Measurements from ENCODE around the gene HIBADH.

The HIBADH gene

DNA sequence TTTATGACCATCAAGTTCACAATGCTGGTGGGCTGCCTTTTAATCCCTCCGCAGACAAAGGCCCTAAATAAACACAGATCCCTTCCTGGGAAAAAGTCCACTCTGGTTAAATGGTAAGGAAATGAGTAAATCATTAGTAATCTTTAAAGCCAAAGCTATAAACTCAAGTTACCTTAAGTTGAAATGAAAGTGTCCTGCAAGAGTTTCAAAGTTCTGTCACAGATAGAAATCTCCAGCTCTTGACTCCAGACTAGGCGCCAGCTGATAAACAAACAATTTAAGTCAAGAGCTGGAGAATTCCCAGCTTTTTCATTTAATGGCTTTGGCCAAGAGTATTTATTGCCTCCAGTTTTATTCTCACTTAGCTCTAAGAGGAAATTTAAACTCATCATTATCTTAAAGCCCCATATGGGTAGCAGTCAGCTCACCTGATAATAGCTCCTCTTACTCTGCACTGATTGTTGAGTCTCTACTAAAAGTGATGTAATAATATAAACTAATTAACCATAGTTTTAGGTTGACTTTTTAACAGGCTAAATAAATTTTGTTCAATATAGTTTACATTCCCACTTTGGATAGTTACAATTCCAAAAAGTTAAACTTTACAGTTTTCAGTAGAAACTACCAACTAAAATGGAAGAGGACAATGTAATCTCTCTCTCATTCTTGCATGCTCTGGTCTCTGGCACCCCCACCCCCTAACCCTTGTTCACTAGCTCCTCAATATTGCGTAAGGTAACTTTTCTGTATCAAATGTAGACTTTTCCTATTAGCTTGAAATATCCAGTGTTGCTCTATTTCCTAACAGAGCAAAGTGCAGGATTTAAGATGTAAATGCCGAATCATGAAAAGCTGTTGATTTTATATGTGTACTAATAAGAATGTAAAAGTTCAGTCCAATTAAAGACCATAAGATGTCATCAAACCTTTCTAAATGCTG is 56.1 kb downstream of the HIBADH start:
- Histone ChIP-seq H2AFZ (ENCODE audit: low read length) (no peak overlapping the region), H3K4me2 (ENCODE audit: low read depth, low read length, poor library complexity, severe bottlenecking) (peak overlapping the region; percentile 74), H3K79me2 (ENCODE audit: insufficient read depth, low read length) (no peaks in the 10 kb centered on the region), H3K9me3 (ENCODE audit: insufficient read depth, low read depth, low read length) (no peaks in the 10 kb centered on the region), H3F3A (ENCODE audit: low read depth) (0 out of 2 replicates have a peak, but pooled peaks cover 2% of the 10 kb centered on the region), H3K9me2 (replicated peaks; ENCODE audit: low read depth, low read length) (no peaks in the 10 kb centered on the region), H3K27me3 (ENCODE audit: insufficient read depth, low read length, poor library complexity, severe bottlenecking) (no peaks in the 10 kb centered on the region), H3K9ac (ENCODE audit: low read depth, low read length, poor library complexity, severe bottlenecking) (no peak overlapping the region), H4K20me1 (ENCODE audit: insufficient read depth, low read length, poor library complexity, severe bottlenecking) (peaks cover 5% of the 10 kb centered on the region), H3K4me3 (ENCODE audit: low read length, poor library complexity, severe bottlenecking) (no peak overlapping the region), H3K36me3 (ENCODE audit: insufficient read depth, low read length) (no peaks in the 10 kb centered on the region), H3K4me1 (ENCODE audit: insufficient read depth, low read length, poor library complexity, severe bottlenecking) (peaks cover 66% of the 10 kb centered on the region)
- TF ChIP-seq EZH2phosphoT487 (IDR thresholded peaks at IDR 0.05; ENCODE audit: borderline replicate concordance), result no peak
- TF ChIP-seq, protein P1, sequence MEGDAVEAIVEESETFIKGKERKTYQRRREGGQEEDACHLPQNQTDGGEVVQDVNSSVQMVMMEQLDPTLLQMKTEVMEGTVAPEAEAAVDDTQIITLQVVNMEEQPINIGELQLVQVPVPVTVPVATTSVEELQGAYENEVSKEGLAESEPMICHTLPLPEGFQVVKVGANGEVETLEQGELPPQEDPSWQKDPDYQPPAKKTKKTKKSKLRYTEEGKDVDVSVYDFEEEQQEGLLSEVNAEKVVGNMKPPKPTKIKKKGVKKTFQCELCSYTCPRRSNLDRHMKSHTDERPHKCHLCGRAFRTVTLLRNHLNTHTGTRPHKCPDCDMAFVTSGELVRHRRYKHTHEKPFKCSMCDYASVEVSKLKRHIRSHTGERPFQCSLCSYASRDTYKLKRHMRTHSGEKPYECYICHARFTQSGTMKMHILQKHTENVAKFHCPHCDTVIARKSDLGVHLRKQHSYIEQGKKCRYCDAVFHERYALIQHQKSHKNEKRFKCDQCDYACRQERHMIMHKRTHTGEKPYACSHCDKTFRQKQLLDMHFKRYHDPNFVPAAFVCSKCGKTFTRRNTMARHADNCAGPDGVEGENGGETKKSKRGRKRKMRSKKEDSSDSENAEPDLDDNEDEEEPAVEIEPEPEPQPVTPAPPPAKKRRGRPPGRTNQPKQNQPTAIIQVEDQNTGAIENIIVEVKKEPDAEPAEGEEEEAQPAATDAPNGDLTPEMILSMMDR (conservative IDR thresholded peaks at IDR 0.05; ENCODE audit: low read length), result no peak

DNA sequence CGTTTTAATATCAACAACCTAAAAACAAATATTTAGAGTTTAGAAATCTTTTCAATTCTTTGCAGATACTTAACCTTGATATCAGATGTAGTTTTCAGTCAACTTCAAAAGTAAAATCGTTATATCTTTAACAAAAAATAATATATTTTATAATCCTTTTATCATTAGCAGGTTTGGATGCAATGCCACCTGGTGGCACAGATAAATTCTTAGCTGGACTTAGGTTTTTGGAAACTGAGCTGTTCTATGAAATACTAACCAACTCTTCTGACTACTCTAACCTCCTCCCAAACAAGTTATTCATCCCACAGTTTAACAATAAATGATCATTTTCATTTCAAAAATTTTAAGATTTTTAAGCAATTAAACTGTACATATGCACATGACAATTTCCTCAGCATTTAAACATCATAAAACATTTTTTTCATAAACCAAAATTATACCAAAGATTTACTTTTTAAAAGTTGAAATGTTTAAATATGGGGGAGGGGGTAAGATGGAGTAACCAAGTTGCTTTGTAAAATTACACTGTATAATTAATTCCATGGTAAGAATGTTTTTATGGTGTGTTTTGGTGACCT is 56.9 kb downstream of the HIBADH start:
- peak overlapping the region; percentile 47 for H3K9ac ChIP-seq (ENCODE audit: low read depth, low read length, poor library complexity, severe bottlenecking)
- peaks cover 66% of the 10 kb centered on the region for H3K4me1 ChIP-seq (ENCODE audit: insufficient read depth, low read length, poor library complexity, severe bottlenecking)
- H4K20me1 ChIP-seq (ENCODE audit: insufficient read depth, low read length, poor library complexity, severe bottlenecking), result peaks cover 5% of the 10 kb centered on the region
- H2AFZ ChIP-seq (ENCODE audit: low read length), result no peak overlapping the region
- H3F3A ChIP-seq (ENCODE audit: low read depth), result peaks cover 6% of the 10 kb centered on the region
- TF ChIP-seq EZH2phosphoT487 (IDR thresholded peaks at IDR 0.05; ENCODE audit: borderline replicate concordance), result no peak
- TF ChIP-seq, protein P1 (conservative IDR thresholded peaks at IDR 0.05; ENCODE audit: low read length), result peak; percentile 56
- peak overlapping the region; percentile 74 for H3K4me2 ChIP-seq (ENCODE audit: low read depth, low read length, poor library complexity, severe bottlenecking)
- H3K27me3 ChIP-seq (ENCODE audit: insufficient read depth, low read length, poor library complexity, severe bottlenecking), result no peaks in the 10 kb centered on the region
- no peaks in the 10 kb centered on the region for H3K79me2 ChIP-seq (ENCODE audit: insufficient read depth, low read length)
- no peaks in the 10 kb centered on the region for H3K36me3 ChIP-seq (ENCODE audit: insufficient read depth, low read length)
- peak overlapping the region; percentile 68 for H3K4me3 ChIP-seq (ENCODE audit: low read length, poor library complexity, severe bottlenecking)
- H3K9me3 ChIP-seq (ENCODE audit: insufficient read depth, low read depth, low read length), result no peaks in the 10 kb centered on the region
- H3K9me2 ChIP-seq (replicated peaks; ENCODE audit: low read depth, low read length), result no peaks in the 10 kb centered on the region

DNA sequence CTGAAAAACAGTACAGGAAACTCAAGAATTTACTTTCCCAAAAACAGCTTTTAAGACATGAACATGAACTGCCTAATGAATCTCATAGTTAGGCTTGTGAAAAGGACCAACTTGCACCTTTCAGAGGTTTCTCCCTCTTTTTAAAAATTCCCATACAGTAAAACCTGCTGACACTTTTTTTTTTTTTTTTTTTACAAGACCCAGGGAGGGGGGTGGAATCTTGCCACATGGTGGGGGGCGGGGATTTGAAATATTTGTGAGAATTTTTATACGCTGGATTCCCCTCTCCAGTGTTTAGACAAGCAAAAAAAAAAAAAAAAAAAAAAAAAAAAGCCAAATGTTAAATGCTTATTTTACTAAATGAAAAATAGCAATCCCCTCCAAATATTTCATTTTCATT is 57.4 kb downstream of the HIBADH start:
- Histone ChIP-seq H3K9me2 (replicated peaks; ENCODE audit: low read depth, low read length) (no peaks in the 10 kb centered on the region), H3K79me2 (ENCODE audit: insufficient read depth, low read length) (no peaks in the 10 kb centered on the region), H3K36me3 (ENCODE audit: insufficient read depth, low read length) (no peaks in the 10 kb centered on the region), H2AFZ (ENCODE audit: low read length) (no peak overlapping the region), H3K4me2 (ENCODE audit: low read depth, low read length, poor library complexity, severe bottlenecking) (peak overlapping the region; percentile 74), H3K4me3 (ENCODE audit: low read length, poor library complexity, severe bottlenecking) (peak overlapping the region; percentile 68), H3K9ac (ENCODE audit: low read depth, low read length, poor library complexity, severe bottlenecking) (peak overlapping the region; percentile 47), H3K4me1 (ENCODE audit: insufficient read depth, low read length, poor library complexity, severe bottlenecking) (peaks cover 64% of the 10 kb centered on the region), H3F3A (ENCODE audit: low read depth) (peaks cover 11% of the 10 kb centered on the region), H3K9me3 (ENCODE audit: insufficient read depth, low read depth, low read length) (no peaks in the 10 kb centered on the region), H3K27me3 (ENCODE audit: insufficient read depth, low read length, poor library complexity, severe bottlenecking) (no peaks in the 10 kb centered on the region), H4K20me1 (ENCODE audit: insufficient read depth, low read length, poor library complexity, severe bottlenecking) (peaks cover 5% of the 10 kb centered on the region)
- no peak for TF ChIP-seq EZH2phosphoT487 (IDR thresholded peaks at IDR 0.05; ENCODE audit: borderline replicate concordance)
- TF ChIP-seq, protein P1 (conservative IDR thresholded peaks at IDR 0.05; ENCODE audit: low read length), result no peak; the same call in 1 of the 2 replicates

Data from Loucy (cell line).